ENCODE data around the gene STK32B.

STK32B gene

DNA sequence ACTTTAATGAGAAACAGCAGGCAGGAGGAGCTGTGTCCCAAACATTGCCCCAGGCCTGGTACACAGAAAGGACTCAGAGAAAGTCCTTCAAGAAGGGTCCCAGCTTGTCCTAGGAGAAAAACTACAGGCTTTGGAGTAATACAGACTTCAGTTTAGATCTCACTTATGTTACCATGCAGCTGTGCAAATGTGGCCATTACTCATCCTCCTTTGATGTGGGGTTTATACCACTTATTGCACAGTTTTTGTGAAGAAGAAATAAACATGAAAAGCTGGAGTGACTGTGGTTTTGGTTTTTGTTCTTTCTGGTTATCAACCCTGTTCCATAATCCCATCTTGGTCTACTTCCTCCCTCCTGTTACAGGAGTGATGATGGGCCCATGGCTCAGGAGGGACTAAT is 23.9 kb upstream of the STK32B start:
- no peak overlapping the region for H3K27ac ChIP-seq (ENCODE audit: extremely low read depth, low read depth, low read length)
- H3K36me3 ChIP-seq (ENCODE audit: control insufficient read depth in 2 of 2, insufficient read depth in 1 of 2, low read length in 2 of 2): no peaks in the 10 kb centered on the region
- H3K4me3 ChIP-seq (ENCODE audit: low read depth, low read length): no peak overlapping the region
- ChIA-PET CTCF (interaction anchor here (1.1 kb wide), 1 partner anchor 33 kb away, joined by 7 read pairs; no protein-coding TSS in a partner anchor), POLR2A (interaction anchor here (0.7 kb wide), 1 partner anchor 864 kb away, joined by 5 read pairs; no protein-coding TSS in a partner anchor)
- no peaks in the 10 kb centered on the region for H3K9me3 ChIP-seq (ENCODE audit: control insufficient read depth, insufficient read depth, low read depth, low read length)
- TF ChIP-seq ZNF658 (tag by site-specific recombination; IDR thresholded peaks at IDR 0.05): no peak
- no peak for TF ChIP-seq FEZF1 (tag by site-specific recombination; IDR thresholded peaks at IDR 0.05)
- no peak for TF ChIP-seq ZNF837 (tag by site-specific recombination; IDR thresholded peaks at IDR 0.05)
- TF ChIP-seq, protein P1, sequence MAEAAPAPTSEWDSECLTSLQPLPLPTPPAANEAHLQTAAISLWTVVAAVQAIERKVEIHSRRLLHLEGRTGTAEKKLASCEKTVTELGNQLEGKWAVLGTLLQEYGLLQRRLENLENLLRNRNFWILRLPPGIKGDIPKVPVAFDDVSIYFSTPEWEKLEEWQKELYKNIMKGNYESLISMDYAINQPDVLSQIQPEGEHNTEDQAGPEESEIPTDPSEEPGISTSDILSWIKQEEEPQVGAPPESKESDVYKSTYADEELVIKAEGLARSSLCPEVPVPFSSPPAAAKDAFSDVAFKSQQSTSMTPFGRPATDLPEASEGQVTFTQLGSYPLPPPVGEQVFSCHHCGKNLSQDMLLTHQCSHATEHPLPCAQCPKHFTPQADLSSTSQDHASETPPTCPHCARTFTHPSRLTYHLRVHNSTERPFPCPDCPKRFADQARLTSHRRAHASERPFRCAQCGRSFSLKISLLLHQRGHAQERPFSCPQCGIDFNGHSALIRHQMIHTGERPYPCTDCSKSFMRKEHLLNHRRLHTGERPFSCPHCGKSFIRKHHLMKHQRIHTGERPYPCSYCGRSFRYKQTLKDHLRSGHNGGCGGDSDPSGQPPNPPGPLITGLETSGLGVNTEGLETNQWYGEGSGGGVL (tag by site-specific recombination; IDR thresholded peaks at IDR 0.05): no peak
- TF ChIP-seq, protein P2, sequence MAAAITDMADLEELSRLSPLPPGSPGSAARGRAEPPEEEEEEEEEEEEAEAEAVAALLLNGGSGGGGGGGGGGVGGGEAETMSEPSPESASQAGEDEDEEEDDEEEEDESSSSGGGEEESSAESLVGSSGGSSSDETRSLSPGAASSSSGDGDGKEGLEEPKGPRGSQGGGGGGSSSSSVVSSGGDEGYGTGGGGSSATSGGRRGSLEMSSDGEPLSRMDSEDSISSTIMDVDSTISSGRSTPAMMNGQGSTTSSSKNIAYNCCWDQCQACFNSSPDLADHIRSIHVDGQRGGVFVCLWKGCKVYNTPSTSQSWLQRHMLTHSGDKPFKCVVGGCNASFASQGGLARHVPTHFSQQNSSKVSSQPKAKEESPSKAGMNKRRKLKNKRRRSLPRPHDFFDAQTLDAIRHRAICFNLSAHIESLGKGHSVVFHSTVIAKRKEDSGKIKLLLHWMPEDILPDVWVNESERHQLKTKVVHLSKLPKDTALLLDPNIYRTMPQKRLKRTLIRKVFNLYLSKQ (tag by site-specific recombination; IDR thresholded peaks at IDR 0.05; ENCODE audit: borderline replicate concordance): no peak
- no peak for TF ChIP-seq ZNF184 (tag by site-specific recombination; IDR thresholded peaks at IDR 0.05)
- TF ChIP-seq ZSCAN30 (tag by site-specific recombination; IDR thresholded peaks at IDR 0.05): no peak
- no peak for TF ChIP-seq ZNF248 (tag by site-specific recombination; IDR thresholded peaks at IDR 0.05)
- no peak for TF ChIP-seq ZNF654 (tag by site-specific recombination; IDR thresholded peaks at IDR 0.05; ENCODE audit: low read depth)
- no peak for TF ChIP-seq ZFP69B (tag by site-specific recombination; IDR thresholded peaks at IDR 0.05)
- TF ChIP-seq ZNF266 (tag by site-specific recombination; IDR thresholded peaks at IDR 0.05; ENCODE audit: low read depth): no peak
- no peak for TF ChIP-seq SETDB1 (IDR thresholded peaks at IDR 0.05; ENCODE audit: insufficient read length, low read length)
- TF ChIP-seq KLF9 (tag by site-specific recombination; IDR thresholded peaks at IDR 0.05; ENCODE audit: low read depth): no peak
- no peak for TF ChIP-seq ZNF791 (tag by site-specific recombination; IDR thresholded peaks at IDR 0.05)
- TF ChIP-seq ZNF792 (tag by site-specific recombination; IDR thresholded peaks at IDR 0.05): no peak
- no peaks in the 10 kb centered on the region for H3K4me1 ChIP-seq (ENCODE audit: control insufficient read depth, insufficient read depth, low read length)

DNA sequence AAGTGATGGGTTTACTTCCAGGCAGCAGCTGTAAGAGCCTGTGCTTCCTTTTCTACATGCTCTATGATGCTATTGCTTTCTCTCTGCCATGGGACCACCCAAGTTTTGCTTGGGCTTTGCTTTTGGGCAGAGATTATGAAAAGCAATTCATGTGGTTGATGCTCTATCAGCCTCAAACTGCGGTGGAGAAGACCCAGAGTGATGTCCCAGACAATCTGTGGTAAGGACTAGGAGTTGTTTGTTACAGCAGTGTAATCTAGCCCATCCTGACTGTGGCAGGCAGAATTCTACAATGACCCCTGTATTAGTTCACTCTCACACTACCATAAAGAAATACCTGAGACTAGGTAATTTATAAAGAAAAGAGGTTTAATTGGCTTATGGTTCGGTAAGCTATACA is 22.8 kb upstream of the STK32B start:
- Histone ChIP-seq H3K4me1 (ENCODE audit: control insufficient read depth, insufficient read depth, low read length) (no peaks in the 10 kb centered on the region), H3K27ac (ENCODE audit: extremely low read depth, low read depth, low read length) (no peak overlapping the region), H3K4me3 (ENCODE audit: low read depth, low read length) (no peak overlapping the region), H3K9me3 (ENCODE audit: control insufficient read depth, insufficient read depth, low read depth, low read length) (no peaks in the 10 kb centered on the region), H3K36me3 (ENCODE audit: control insufficient read depth in 2 of 2, insufficient read depth in 1 of 2, low read length in 2 of 2) (no peaks in the 10 kb centered on the region)
- ChIA-PET POLR2A (no interaction called here), CTCF (interaction anchor here (1.1 kb wide), 1 partner anchor 34 kb away, joined by 7 read pairs; no protein-coding TSS in a partner anchor)
- TF ChIP-seq, protein P3, sequence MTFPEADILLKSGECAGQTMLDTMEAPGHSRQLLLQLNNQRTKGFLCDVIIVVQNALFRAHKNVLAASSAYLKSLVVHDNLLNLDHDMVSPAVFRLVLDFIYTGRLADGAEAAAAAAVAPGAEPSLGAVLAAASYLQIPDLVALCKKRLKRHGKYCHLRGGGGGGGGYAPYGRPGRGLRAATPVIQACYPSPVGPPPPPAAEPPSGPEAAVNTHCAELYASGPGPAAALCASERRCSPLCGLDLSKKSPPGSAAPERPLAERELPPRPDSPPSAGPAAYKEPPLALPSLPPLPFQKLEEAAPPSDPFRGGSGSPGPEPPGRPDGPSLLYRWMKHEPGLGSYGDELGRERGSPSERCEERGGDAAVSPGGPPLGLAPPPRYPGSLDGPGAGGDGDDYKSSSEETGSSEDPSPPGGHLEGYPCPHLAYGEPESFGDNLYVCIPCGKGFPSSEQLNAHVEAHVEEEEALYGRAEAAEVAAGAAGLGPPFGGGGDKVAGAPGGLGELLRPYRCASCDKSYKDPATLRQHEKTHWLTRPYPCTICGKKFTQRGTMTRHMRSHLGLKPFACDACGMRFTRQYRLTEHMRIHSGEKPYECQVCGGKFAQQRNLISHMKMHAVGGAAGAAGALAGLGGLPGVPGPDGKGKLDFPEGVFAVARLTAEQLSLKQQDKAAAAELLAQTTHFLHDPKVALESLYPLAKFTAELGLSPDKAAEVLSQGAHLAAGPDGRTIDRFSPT (tag by site-specific recombination; IDR thresholded peaks at IDR 0.05): no peak
- TF ChIP-seq ZNF530 (tag by site-specific recombination; IDR thresholded peaks at IDR 0.05; ENCODE audit: low read depth): no peak
- no peak for TF ChIP-seq ZNF214 (tag by site-specific recombination; IDR thresholded peaks at IDR 0.05; ENCODE audit: borderline replicate concordance)
- TF ChIP-seq ZNF350 (tag by site-specific recombination; IDR thresholded peaks at IDR 0.05): no peak
- no peak for TF ChIP-seq ZNF501 (tag by site-specific recombination; IDR thresholded peaks at IDR 0.05)
- TF ChIP-seq ZNF248 (tag by site-specific recombination; IDR thresholded peaks at IDR 0.05): no peak
- TF ChIP-seq, protein P4, sequence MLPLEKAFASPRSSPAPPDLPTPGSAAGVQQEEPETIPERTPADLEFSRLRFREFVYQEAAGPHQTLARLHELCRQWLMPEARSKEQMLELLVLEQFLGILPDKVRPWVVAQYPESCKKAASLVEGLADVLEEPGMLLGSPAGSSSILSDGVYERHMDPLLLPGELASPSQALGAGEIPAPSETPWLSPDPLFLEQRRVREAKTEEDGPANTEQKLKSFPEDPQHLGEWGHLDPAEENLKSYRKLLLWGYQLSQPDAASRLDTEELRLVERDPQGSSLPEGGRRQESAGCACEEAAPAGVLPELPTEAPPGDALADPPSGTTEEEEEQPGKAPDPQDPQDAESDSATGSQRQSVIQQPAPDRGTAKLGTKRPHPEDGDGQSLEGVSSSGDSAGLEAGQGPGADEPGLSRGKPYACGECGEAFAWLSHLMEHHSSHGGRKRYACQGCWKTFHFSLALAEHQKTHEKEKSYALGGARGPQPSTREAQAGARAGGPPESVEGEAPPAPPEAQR (tag by site-specific recombination; IDR thresholded peaks at IDR 0.05): no peak
- TF ChIP-seq, protein P5, sequence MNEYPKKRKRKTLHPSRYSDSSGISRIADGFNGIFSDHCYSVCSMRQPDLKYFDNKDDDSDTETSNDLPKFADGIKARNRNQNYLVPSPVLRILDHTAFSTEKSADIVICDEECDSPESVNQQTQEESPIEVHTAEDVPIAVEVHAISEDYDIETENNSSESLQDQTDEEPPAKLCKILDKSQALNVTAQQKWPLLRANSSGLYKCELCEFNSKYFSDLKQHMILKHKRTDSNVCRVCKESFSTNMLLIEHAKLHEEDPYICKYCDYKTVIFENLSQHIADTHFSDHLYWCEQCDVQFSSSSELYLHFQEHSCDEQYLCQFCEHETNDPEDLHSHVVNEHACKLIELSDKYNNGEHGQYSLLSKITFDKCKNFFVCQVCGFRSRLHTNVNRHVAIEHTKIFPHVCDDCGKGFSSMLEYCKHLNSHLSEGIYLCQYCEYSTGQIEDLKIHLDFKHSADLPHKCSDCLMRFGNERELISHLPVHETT (tag by site-specific recombination; IDR thresholded peaks at IDR 0.05): no peak
- no peak for TF ChIP-seq ZBTB20 (tag by site-specific recombination; IDR thresholded peaks at IDR 0.05)
- no peak for TF ChIP-seq ZFP37 (tag by site-specific recombination; IDR thresholded peaks at IDR 0.05)
- no peak for TF ChIP-seq ZNF37A (tag by site-specific recombination; IDR thresholded peaks at IDR 0.05)
- TF ChIP-seq ZNF391 (tag by site-specific recombination; IDR thresholded peaks at IDR 0.05; ENCODE audit: borderline replicate concordance, low read depth): no peak
- no peak for TF ChIP-seq ZNF670 (tag by site-specific recombination; IDR thresholded peaks at IDR 0.05; ENCODE audit: low read depth)
- TF ChIP-seq BCL11A (tag by site-specific recombination; IDR thresholded peaks at IDR 0.05; ENCODE audit: low read depth): no peak
- TF ChIP-seq ZNF202 (tag by site-specific recombination; IDR thresholded peaks at IDR 0.05; ENCODE audit: borderline replicate concordance): no peak

Data from HEK293 (cell line).